Right ventricle myocardium superior (tissue), 1 donor: Measurements from ENCODE around the gene ASCC2. TPM values are rescaled to one million over a fixed set of nuclear protein-coding genes. Genes with fewer than 3 reads are reported as not detected.
"Not testable (repeated sequence)": the region's sequence is repeated elsewhere in the genome, so short reads cannot be mapped to it uniquely, and the experiment has no call there.

Experiments
- ATAC-seq: fragments of 200-7000 bp; cut with Tn5 transposase; one replicate; pipeline ENCODE4 v1.9.1; 2020; ENCODE audit warnings: mild to moderate bottlenecking; ENCODE audit not compliant: poor library complexity
- DNase-seq: peaks from one replicate; pipeline ENCODE4 v3.0.0-alpha.2; 2020
- intact Hi-C: fragments of 100-400 bp; cut with DNase I; formaldehyde crosslinking; loops from one replicate; pipeline ENCODE4 v1.11.2; 2022
- total RNA-seq: library from RNA; stranded (reverse); fragmentation: NEBNext Ultra II Directional; extraction: Animal tissue kit (Norgen Biotek cat#: 25700); gene quantifications from one replicate; pipeline ENCODE4 v1.2.1, GENCODE V29; 2021
- donor health status: DM: no; HTN: yes; CAD: no; lungs with severe emphysema.

The ASCC2 gene
- total RNA-seq, 1 donor from 2014 or later: 28.5 TPM

DNA sequence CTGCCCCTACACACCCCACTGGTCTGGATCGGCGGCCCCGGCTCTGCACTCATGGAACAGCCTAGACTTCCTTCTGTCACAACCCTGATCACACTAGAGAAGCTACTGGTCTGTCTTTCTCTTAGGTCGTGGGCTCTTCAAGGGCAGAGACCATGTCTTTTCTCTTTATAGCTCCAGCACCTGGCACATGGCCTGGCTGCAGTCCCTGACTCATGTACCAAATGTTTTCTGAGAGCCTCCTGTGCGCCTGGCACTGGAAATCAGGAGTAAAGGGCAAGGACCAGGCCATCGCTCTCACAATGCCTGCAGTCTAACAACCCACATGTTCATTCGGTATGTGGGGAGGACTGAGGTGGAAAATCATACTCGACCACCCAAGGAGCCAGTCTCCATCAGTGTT lies 7.5 kb downstream of the ASCC2 start:
- ATAC-seq (peak; percentile 87), DNase-seq (peak; percentile 78)
- intact Hi-C loops: loop anchor here (10.0 kb wide), 1 partner anchor 66 kb away; the partner anchor contains the start of genes UQCR10 and ZMAT5

DNA sequence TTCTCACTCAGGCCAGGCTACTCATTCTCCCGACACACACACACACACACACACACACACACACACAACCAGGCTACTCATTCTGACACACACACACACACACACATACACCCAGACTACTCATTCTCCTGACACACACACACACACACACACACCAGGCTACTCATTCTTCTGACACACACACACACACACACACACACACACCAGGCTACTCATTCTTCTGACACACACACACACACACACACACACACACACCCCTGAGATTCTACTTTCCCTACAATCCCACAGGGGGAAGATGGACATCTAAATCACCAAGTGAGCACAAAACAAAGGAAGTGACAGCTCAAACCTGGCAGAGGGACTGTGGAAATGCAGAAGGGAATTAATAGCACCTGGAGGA lies 10.3 kb downstream of the ASCC2 start:
- DNase-seq, ATAC-seq, intact Hi-C loops: not testable (repeated sequence)

DNA sequence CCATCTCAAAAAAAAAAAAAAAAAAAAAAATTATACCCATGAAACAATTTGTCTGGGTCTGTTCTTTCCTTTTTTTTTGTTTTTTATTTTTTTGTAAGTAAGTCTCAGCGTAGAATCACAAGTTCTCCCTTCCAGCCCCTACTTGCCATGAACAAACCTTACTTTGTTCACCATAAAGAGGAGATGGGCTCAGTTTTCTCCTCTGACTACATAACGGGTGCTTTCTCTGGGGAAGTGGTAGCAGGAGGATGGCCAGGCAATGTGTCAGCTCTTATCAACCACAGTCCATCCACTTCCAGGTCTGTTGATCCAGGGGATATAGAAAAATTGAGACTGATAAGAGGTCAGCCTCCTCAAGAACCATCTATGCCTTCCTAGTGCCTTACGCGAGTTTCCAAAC lies 11.0 kb downstream of the ASCC2 start:
- ATAC-seq (no peak), DNase-seq (no peak)
- intact Hi-C loops: no loop called here

DNA sequence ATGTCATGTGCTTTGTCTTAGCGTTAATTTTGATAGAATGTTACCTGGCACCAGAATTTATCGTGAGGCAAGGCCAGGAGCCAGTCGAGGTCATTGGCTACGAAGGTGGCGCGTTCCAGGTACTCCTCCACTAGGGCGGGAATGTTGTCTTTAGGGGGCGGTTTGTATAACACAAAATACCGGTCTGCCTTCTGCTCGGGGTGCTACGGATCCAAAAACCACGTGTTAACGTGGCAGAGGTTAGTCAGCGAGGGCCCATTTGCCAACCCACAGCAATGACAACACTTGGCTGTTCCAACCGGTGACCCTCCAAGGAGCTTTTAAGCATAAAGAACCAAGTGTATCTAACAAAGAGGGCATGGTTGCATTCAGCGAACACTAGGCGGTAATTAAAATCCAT lies 12.5 kb downstream of the ASCC2 start:
- DNase-seq (no peak), ATAC-seq (no peak)
- intact Hi-C loops: no loop called here

DNA sequence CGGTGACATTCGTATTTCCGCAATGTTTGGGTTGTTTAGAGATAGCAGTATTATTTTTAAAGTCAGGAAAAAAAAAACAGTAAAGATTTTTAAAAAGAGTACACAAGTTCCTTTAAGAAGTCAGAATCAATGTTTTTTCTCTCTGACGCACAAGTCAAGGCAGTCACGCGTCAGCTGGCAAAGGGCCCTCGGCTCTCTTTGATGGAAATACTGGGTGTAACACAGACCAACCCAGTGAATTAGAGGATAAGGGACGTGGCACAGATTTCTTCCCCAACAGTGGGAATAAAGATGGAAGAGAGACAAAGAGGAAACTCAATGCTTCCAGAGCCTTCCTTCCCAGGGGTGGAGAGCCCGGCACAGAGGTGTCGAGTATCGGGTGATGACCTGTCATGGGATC lies 13.4 kb downstream of the ASCC2 start:
- intact Hi-C loops: no loop called here
- DNase-seq (peak; percentile 76), ATAC-seq (no peak)

DNA sequence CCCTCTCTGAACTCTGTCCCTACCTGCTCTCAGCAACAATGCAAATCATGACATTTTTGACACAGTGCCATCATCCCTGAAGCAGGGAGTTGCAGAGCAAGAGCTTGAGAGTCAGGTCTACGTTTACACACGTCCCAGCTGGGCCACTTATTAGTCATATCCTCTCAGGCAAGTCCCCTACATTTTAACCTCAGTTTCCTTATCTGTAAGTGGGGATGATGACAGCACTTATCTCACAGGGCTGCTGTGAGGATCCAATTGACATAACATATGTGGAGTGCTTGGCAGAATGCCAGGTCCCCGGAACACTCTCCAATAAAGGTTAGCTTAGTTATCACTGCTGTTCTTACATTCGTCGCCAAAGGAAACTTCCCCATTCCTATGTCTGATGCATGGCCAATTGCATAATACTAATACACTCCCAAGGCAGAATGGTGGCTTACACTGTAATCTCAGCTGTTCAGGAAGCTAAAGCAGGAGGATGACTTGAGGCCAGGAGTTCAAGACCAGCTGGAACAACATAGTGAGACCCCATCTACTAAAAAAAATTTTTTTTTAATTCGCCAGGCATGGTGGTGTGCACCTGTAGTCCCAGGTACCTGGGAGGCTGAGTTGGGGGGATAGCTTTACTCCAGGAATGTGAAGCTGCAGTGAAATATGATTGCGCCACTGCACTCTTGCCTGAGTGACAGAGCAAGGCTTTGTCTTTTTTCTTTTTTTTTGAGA lies 16.6 kb downstream of the ASCC2 start:
- ATAC-seq (peak; percentile 91), DNase-seq (peak; percentile 91)
- intact Hi-C loops: no loop called here

DNA sequence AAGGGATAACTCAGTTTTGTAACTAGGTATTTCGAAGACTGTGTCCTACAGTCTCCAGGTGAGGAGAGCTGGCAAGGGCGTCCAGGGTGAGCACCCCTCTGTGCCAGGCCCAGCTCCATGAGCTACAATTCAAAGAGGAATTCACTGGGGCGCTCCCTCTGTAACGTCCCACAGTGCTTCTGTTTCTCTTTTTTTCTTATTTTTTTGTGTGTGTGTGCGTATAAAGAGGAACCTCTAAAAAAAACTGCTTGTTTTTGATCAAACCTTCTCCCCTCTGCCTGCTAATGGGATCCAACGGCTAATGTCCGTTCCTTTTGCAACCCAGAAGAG lies 17.1 kb downstream of the ASCC2 start:
- ATAC-seq (no peak), DNase-seq (no peak)
- intact Hi-C loops: no loop called here

DNA sequence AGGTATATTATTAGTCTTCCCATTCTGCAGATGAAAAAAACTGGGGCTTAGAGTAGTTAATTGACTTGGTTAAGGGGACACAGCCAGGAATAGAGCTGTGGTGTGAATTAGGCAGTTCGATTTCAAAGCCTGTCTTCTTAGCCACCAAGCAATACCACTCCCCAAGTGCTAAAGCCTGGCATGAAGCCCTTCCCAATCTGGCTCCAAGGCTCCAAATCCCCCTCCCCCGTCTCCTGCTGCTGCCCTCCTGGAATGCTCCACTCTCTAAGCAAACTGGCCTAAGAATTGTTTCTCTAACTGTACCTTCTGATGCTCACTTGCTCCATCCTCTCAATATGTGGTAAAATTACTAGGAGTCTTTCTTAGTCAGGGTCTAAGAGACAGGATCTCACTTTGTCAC lies 18.6 kb downstream of the ASCC2 start:
- DNase-seq (no peak), ATAC-seq (no peak)
- intact Hi-C loops: no loop called here

DNA sequence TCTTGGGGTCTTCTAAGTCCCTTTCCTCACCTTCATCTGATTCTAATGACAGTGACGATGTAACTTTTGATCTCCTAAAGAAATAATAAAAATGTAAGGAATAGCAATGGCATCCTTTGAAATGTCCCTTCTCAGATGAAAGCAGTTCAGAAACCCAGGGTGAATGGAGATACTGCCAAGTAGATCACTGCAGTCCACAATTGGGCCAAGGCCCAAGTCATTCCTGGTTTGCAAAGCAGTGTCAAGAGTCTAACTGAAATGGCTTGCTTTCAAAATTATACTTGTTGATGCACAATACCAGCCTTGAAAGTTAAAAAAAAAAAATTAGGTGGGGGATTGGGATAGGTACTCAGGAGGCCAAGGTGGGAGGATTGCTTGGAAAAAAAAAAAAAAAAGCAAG lies 20.4 kb downstream of the ASCC2 start:
- no peak for DNase-seq
- no peak for ATAC-seq
- intact Hi-C loops: no loop called here

DNA sequence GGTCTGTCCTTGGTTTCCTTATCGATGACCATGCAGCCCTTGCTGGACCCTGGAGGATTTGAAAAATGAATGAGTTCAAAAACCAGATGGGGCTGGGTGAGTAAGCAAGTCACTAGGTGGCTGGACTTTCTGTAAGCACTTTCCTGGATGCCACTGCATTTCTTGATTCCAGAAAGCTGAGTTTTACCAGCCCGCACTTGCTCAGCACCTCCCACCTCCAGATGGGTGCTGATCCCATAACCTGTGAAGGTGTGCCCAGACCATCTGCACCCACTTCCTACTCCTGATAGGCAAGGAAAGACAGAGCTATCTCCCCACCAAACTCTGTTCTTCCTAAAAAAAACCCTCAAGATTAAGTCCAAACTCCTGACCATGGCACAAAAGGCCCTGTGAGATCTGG lies 21.1 kb downstream of the ASCC2 start:
- intact Hi-C loops: no loop called here
- no peak for ATAC-seq
- DNase-seq: no peak

DNA sequence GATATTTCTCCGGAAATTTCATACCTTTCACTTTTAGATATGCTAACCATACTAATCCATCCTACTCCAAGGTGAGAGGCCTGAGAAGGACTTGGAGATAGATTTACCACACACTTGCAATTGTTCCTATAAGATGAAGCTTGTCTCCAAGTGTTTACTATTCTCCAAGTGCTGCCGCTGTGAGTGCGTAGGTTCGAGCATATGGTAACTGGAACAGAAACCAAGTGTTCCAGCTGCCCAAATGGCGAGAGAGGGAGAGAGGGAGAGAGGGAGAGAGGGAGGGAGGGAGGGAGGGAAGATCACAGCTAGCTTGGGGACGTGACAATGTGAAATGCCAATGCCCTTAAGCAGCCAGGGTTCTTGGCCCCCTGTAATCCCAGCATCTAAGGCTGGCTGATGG lies 21.5 kb downstream of the ASCC2 start:
- DNase-seq (no peak), ATAC-seq (no peak)
- intact Hi-C loops: no loop called here

DNA sequence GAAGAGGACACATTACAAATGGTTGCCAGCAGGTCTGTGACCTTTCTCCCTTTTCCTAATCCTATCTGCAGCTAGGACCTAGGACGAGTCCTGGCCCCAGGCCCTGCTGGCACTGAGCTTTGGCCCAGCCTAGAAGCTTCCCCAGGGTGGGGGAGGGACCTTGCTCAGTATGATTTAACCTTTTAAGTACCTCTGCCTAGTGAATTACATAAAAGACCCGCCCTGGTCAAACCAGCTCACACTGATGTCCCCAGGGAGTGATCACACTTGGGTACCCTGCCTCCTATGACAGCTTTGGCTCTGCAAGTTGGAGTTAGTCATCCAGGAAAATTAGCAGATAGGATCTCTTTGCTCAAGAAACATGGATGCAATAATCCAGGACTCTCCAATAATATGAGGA lies 21.9 kb downstream of the ASCC2 start:
- intact Hi-C loops: no loop called here

DNA sequence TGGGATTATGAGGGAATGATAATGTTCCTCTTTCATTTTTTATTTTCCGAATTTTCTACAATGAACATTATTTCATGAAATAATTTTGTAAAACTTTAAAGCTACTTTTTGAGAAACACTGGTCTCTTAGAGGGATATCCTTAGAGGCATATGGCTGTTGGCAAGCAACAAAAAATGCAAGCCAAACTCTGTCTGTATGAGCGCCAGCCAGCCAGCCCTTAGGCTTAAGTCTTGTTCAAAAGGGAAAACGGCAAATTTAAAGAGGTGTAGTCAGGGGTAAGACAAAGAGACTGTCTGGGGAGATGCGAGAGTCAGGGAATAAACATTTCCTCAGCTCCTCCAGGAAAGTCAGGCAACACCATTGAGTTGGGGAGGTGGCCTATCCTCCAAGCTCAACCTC lies 22.5 kb downstream of the ASCC2 start:
- DNase-seq: no peak
- intact Hi-C loops: no loop called here
- ATAC-seq: peak; percentile 44

More for the DNA sequence above, 21.9 kb downstream of the ASCC2 start:
- DNase-seq (peak; percentile 91), ATAC-seq (peak; percentile 87)

DNA sequence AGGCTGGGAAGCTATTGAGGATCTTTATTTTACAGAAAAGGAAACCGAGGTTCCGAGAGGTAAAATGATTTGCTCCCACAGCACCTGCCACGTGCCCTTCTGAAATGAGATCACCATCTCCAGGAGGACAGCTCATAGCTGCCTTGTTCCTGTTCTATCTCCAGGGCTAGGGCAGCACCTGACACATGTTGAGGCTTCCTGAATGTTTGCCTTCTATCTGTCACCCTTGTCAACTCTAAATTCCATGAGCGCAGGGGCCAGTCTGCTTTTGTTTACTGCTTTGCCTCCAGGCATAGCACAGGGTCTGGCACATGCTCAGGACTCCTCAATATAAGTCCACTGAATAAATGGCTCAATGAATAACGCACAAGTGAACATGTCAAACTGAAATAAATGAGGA lies 24.1 kb downstream of the ASCC2 start:
- no peak for DNase-seq
- intact Hi-C loops: no loop called here
- no peak for ATAC-seq

DNA sequence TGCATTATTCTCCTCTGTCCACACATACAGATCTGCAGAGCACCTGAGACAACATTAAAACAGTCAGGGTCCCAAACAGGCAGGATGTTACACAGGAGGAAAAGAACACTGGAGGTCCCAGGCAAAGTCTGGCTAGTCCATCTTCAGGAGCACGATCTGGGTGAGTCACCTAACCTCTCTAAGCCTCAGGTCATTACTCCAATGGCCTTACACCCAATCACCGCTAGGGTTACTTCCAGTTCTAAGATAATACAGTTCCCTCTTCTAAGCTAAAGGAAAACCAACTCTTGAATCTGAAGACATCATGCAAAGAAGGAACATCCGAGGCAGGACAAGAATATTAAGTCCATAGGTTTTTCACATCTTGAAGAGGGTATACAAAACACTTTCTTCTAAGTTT lies 24.5 kb downstream of the ASCC2 start:
- no peak for ATAC-seq
- intact Hi-C loops: no loop called here

DNA sequence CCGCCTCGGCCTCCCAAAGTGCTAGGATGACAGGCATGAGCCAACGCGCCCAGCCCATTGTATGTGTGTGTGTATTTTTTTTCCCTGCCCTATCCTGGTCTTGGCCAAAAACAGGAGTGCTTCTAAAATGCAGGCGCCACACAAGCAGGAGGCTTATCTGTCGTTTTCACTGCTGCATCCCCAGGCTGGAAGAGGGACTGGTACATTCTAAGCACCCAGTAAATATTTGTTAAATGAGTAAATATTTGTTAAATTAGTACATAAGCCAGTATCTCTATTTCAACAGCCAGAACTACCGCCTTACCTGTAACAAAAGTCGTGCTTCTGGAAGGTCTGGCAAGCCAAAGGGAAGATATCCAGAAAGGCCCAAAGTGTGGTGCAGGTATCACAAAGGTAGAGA lies 24.9 kb downstream of the ASCC2 start:
- intact Hi-C loops: no loop called here
- no peak for DNase-seq
- ATAC-seq: no peak

More for the DNA sequence above, 24.5 kb downstream of the ASCC2 start:
- no peak for DNase-seq

DNA sequence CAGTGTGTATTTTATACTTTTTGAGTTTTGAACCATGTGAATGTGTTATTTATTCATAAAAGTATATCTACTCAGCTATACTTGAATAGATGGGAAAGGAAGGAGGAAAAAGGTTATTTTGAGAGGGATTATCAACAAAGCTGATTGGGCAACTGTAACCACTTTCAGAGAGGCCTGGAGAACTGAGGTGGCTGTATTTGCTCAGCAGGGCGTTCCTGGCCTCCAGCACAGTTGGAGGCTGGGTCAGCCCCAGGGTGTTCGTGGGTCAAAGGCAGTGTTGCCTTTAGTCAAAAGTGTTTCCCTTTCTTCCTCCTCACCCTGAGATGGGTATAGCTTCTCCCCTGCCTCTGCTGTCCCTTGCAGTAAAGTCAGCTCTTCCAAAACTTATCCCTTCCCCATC lies 26.7 kb downstream of the ASCC2 start:
- no peak for ATAC-seq
- DNase-seq: no peak
- intact Hi-C loops: no loop called here

DNA sequence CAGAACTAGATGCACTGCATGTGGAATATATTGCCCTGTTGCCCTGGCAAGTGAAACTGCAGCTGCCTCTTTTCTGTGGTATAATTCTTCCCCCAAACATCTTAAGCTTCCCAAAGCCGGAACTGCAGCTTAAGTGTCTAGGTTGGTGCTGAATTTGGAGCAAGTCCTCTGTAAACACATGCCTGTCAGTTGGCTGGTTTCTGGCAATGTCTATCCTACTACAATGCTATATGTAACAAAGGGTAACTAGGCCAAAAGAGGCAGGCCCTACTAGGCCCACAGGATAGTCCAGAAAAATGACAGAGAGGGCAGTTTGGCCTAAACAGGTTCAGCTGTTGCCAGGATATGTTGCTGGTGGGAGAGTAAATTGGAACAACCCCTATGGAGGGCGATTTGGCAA lies 27.9 kb downstream of the ASCC2 start:
- intact Hi-C loops: no loop called here
- no peak for ATAC-seq
- DNase-seq: no peak

DNA sequence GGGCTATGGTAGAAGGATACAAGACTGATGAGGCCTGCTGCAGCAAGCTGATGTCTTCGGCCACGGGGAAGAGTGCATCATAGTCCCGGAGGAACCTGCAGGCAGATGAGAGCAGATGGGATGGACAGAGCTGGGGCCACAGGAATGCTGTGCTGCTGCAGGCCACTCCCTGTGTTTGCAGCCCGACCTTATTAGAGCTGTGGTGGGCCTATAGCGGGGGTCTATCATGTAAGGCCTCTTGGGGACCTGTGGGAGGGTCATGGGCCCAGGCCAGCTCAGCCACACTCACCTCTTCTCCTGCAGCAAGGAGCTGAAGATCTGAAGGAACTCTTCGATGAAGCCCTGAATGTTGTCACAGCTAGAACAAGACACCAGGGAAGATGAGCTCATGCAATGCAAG lies 31.9 kb downstream of the ASCC2 start:
- intact Hi-C loops: no loop called here
- ATAC-seq (no peak), DNase-seq (no peak)

DNA sequence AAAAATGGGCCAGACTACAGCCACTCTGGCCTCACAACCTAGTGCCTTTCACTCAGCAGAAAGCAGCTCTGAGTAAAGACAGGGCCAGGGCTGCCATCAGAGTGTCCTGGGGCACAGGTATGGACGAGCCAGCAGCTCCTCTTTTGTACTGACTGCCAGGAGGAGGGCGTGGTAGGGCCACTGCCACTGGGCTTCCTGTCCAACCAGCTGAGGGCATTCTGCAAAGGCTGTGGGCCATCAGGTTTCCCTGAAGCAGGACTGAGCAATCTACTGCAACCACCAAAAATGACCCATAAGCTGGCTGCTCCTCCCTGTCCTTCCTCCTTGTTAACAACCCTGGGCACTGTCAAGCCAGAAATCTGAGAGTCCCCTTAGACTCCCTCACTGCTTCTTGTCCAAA lies 33.1 kb downstream of the ASCC2 start:
- intact Hi-C loops: no loop called here
- DNase-seq (no peak), ATAC-seq (no peak)

DNA sequence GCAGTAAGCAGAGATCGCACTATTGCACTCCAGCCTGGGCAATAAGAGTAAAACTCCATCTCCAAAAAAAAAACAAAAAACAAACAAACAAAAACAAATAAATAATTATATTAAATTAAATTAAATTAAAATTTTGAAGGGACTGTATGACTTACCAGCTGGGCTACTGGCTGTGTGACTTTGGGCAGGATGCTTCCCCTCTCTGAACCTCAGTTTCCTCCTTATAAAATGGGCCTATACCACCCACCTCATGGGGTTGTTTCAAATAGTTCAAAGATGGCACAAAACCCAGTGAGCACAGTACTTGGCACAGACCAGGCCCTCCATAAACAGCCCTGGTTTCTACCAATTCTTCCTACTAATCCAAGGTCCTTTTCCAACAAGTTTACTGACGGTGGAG lies 34.9 kb downstream of the ASCC2 start:
- no peak for ATAC-seq
- DNase-seq: no peak
- intact Hi-C loops: no loop called here
